GM06990 (cell line): ENCODE results near the gene MSI2.

Experiments
- DNase-seq: peaks from one replicate; pipeline ENCODE4 v3.0.0-alpha.2; 2011; ENCODE audit not compliant: insufficient read length; ENCODE audit errors: extremely low read depth
- H3K27me3 ChIP-seq: replicated peaks from 2 replicates; pipeline ENCODE4 v1.6.0; 2011; ENCODE audit warnings: low read length; ENCODE audit not compliant: control insufficient read depth, insufficient read depth
- H3K36me3 ChIP-seq: 2 replicates; pipeline ENCODE4 v1.5.1; 2011; ENCODE audit warnings: low read length; ENCODE audit not compliant: control insufficient read depth, insufficient read depth
- H3K4me3 ChIP-seq: replicated peaks from 2 replicates; pipeline ENCODE4 v1.5.1; 2011; ENCODE audit warnings: low read depth, mild to moderate bottlenecking, control low read depth, low read length
- CTCF ChIP-seq: IDR thresholded peaks from 2 replicates; pipeline ENCODE4 v1.5.1; 2011; ENCODE audit warnings: low read length, control low read depth, mild to moderate bottlenecking, inconsistent platforms; ENCODE audit not compliant: insufficient read depth, poor library complexity, severe bottlenecking

The MSI2 gene

GRCh38 chr17:57508671-57509070, 252.3 kb downstream of the MSI2 start:
- H3K27me3 ChIP-seq: no peaks in the 10 kb centered on the region
- DNase-seq: no peak
- no peaks in the 10 kb centered on the region; the same call in 1 of the 2 replicates for H3K36me3 ChIP-seq
- TF ChIP-seq CTCF: no peak
- H3K4me3 ChIP-seq: no peak overlapping the region

GRCh38 chr17:57511475-57512123, 255.3 kb downstream of the MSI2 start:
- no peak for TF ChIP-seq CTCF
- H3K27me3 ChIP-seq: no peaks in the 10 kb centered on the region
- DNase-seq: no peak
- H3K36me3 ChIP-seq: no peaks in the 10 kb centered on the region; the same call in 1 of the 2 replicates
- no peak overlapping the region for H3K4me3 ChIP-seq

- DNase-seq: no peak
- H3K27me3 ChIP-seq: no peaks in the 10 kb centered on the region
- no peak overlapping the region for H3K4me3 ChIP-seq
- no peak for TF ChIP-seq CTCF
- no peaks in the 10 kb centered on the region; the same call in 1 of the 2 replicates for H3K36me3 ChIP-seq
Observed at GRCh38 chr17:57512258-57512657, 255.9 kb downstream of the MSI2 start.

- no peak for TF ChIP-seq CTCF
- no peak overlapping the region for H3K4me3 ChIP-seq
- no peaks in the 10 kb centered on the region; the same call in 1 of the 2 replicates for H3K36me3 ChIP-seq
- H3K27me3 ChIP-seq: no peaks in the 10 kb centered on the region
- no peak for DNase-seq
Observed at GRCh38 chr17:57512691-57513090, 256.4 kb downstream of the MSI2 start.

- Histone ChIP-seq H3K4me3 (no peak overlapping the region), H3K27me3 (no peaks in the 10 kb centered on the region), H3K36me3 (no peaks in the 10 kb centered on the region)
- TF ChIP-seq CTCF: no peak
- DNase-seq: no peak
Observed at GRCh38 chr17:57513569-57513968, 257.2 kb downstream of the MSI2 start.

GRCh38 chr17:57514614-57515013, 258.3 kb downstream of the MSI2 start:
- H3K27me3 ChIP-seq: no peaks in the 10 kb centered on the region
- H3K4me3 ChIP-seq: no peak overlapping the region
- no peak for DNase-seq
- no peaks in the 10 kb centered on the region; the same call in 1 of the 2 replicates for H3K36me3 ChIP-seq
- no peak for TF ChIP-seq CTCF
